Mammary epithelial cell (primary cell): Measurements from ENCODE around the gene THRA.

Experiments
- EZH2 ChIP-seq: IDR thresholded peaks from 2 replicates; pipeline ENCODE4 v1.6.1; 2012; ENCODE audit warnings: low read length, inconsistent platforms, borderline replicate concordance
- TF ChIP-seq, protein P1 (sequence below), 2 donors: IDR thresholded peaks in 1 of 2; conservative IDR thresholded peaks in 1 of 2; 2 replicates each; pipeline ENCODE4 v1.5.1; 2011 to 2012; ENCODE audit warnings: inconsistent platforms in 2 of 2, low read length in 2 of 2, mild to moderate bottlenecking in 2 of 2, control low read depth in 1 of 2, low read depth in 1 of 2; ENCODE audit not compliant: insufficient read depth in 1 of 2; ENCODE audit errors: extremely low read depth in 1 of 2

DNA sequence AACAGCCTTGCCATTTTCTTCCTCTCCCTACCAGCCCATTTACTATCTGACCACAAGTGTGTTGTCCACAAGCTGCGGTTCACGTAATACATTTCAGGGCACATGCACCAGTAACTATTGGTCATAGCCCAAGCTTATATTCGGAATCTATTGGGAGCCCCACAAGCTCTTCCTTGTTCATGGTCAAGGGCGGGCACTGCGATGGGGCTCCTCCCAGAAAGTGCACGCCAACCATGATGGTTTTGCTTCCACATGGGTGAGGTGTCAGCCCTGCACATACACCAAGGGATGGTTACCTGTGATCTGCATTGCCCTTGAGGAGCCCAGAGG is 12.1 kb downstream of the THRA start:
- TF ChIP-seq, protein P1, sequence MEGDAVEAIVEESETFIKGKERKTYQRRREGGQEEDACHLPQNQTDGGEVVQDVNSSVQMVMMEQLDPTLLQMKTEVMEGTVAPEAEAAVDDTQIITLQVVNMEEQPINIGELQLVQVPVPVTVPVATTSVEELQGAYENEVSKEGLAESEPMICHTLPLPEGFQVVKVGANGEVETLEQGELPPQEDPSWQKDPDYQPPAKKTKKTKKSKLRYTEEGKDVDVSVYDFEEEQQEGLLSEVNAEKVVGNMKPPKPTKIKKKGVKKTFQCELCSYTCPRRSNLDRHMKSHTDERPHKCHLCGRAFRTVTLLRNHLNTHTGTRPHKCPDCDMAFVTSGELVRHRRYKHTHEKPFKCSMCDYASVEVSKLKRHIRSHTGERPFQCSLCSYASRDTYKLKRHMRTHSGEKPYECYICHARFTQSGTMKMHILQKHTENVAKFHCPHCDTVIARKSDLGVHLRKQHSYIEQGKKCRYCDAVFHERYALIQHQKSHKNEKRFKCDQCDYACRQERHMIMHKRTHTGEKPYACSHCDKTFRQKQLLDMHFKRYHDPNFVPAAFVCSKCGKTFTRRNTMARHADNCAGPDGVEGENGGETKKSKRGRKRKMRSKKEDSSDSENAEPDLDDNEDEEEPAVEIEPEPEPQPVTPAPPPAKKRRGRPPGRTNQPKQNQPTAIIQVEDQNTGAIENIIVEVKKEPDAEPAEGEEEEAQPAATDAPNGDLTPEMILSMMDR (conservative IDR thresholded peaks at IDR 0.05 in 1 of 2, IDR thresholded peaks at IDR 0.05 in 1 of 2; ENCODE audit: extremely low read depth in 1 of 2, insufficient read depth in 1 of 2, low read depth in 1 of 2, low read length in 2 of 2): no peak
- no peak for TF ChIP-seq EZH2
